ENCODE measurements around the gene HBP1. TPM values are rescaled to one million over a fixed set of nuclear protein-coding genes. Genes with fewer than 3 reads are reported as not detected.

HBP1 gene
- total and polyA plus RNA-seq, 2 experiments from 2014 or later: 36.0 to 52.8 TPM

DNA sequence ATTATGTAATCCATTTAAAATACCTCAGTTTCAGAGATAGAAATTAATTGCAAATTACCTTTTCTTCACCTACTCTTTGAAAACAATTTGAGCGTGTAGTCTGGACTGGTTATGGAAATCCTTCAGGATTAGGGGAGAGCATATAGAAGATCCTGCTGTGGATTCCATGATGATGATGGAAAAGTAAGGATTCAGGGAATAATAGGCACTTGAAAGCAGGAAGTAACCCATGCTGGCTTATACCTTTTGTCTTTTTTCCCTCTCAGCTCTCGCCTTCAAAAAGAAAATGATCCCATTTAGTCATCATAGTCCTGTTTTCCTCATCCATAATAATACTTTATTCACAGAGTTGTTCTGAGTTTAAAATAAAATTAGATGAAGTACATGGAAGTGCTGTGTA lies 4.4 kb downstream of the HBP1 start (continued):
- TF ChIP-seq, protein P1, sequence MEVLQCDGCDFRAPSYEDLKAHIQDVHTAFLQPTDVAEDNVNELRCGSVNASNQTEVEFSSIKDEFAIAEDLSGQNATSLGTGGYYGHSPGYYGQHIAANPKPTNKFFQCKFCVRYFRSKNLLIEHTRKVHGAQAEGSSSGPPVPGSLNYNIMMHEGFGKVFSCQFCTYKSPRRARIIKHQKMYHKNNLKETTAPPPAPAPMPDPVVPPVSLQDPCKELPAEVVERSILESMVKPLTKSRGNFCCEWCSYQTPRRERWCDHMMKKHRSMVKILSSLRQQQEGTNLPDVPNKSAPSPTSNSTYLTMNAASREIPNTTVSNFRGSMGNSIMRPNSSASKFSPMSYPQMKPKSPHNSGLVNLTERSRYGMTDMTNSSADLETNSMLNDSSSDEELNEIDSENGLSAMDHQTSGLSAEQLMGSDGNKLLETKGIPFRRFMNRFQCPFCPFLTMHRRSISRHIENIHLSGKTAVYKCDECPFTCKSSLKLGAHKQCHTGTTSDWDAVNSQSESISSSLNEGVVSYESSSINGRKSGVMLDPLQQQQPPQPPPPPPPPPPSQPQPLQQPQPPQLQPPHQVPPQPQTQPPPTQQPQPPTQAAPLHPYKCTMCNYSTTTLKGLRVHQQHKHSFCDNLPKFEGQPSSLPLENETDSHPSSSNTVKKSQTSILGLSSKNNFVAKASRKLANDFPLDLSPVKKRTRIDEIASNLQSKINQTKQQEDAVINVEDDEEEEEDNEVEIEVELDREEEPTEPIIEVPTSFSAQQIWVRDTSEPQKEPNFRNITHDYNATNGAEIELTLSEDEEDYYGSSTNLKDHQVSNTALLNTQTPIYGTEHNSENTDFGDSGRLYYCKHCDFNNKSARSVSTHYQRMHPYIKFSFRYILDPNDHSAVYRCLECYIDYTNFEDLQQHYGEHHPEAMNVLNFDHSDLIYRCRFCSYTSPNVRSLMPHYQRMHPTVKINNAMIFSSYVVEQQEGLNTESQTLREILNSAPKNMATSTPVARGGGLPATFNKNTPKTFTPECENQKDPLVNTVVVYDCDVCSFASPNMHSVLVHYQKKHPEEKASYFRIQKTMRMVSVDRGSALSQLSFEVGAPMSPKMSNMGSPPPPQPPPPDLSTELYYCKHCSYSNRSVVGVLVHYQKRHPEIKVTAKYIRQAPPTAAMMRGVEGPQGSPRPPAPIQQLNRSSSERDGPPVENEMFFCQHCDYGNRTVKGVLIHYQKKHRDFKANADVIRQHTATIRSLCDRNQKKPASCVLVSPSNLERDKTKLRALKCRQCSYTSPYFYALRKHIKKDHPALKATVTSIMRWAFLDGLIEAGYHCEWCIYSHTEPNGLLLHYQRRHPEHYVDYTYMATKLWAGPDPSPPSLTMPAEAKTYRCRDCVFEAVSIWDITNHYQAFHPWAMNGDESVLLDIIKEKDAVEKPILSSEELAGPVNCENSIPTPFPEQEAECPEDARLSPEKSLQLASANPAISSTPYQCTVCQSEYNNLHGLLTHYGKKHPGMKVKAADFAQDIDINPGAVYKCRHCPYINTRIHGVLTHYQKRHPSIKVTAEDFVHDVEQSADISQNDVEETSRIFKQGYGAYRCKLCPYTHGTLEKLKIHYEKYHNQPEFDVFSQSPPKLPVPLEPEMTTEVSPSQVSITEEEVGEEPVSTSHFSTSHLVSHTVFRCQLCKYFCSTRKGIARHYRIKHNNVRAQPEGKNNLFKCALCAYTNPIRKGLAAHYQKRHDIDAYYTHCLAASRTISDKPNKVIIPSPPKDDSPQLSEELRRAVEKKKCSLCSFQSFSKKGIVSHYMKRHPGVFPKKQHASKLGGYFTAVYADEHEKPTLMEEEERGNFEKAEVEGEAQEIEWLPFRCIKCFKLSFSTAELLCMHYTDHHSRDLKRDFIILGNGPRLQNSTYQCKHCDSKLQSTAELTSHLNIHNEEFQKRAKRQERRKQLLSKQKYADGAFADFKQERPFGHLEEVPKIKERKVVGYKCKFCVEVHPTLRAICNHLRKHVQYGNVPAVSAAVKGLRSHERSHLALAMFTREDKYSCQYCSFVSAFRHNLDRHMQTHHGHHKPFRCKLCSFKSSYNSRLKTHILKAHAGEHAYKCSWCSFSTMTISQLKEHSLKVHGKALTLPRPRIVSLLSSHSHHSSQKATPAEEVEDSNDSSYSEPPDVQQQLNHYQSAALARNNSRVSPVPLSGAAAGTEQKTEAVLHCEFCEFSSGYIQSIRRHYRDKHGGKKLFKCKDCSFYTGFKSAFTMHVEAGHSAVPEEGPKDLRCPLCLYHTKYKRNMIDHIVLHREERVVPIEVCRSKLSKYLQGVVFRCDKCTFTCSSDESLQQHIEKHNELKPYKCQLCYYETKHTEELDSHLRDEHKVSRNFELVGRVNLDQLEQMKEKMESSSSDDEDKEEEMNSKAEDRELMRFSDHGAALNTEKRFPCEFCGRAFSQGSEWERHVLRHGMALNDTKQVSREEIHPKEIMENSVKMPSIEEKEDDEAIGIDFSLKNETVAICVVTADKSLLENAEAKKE (CRISPR knock-in tag; IDR thresholded peaks at IDR 0.05): no peak
- TF ChIP-seq STAT1 (IDR thresholded peaks at IDR 0.05; ENCODE audit: unreplicated experiment) (no peak), NANOG (IDR thresholded peaks at IDR 0.05; ENCODE audit: borderline replicate concordance) (no peak), EZH2 (IDR thresholded peaks at IDR 0.05; ENCODE audit: low read depth, unreplicated experiment) (no peak), POLR2AphosphoS5 (IDR thresholded peaks at IDR 0.05; ENCODE audit: low read depth) (no peak)
- TF ChIP-seq, protein P2, sequence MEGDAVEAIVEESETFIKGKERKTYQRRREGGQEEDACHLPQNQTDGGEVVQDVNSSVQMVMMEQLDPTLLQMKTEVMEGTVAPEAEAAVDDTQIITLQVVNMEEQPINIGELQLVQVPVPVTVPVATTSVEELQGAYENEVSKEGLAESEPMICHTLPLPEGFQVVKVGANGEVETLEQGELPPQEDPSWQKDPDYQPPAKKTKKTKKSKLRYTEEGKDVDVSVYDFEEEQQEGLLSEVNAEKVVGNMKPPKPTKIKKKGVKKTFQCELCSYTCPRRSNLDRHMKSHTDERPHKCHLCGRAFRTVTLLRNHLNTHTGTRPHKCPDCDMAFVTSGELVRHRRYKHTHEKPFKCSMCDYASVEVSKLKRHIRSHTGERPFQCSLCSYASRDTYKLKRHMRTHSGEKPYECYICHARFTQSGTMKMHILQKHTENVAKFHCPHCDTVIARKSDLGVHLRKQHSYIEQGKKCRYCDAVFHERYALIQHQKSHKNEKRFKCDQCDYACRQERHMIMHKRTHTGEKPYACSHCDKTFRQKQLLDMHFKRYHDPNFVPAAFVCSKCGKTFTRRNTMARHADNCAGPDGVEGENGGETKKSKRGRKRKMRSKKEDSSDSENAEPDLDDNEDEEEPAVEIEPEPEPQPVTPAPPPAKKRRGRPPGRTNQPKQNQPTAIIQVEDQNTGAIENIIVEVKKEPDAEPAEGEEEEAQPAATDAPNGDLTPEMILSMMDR (conservative IDR thresholded peaks at IDR 0.05; ENCODE audit: low read depth in 2 of 2): no peak

DNA sequence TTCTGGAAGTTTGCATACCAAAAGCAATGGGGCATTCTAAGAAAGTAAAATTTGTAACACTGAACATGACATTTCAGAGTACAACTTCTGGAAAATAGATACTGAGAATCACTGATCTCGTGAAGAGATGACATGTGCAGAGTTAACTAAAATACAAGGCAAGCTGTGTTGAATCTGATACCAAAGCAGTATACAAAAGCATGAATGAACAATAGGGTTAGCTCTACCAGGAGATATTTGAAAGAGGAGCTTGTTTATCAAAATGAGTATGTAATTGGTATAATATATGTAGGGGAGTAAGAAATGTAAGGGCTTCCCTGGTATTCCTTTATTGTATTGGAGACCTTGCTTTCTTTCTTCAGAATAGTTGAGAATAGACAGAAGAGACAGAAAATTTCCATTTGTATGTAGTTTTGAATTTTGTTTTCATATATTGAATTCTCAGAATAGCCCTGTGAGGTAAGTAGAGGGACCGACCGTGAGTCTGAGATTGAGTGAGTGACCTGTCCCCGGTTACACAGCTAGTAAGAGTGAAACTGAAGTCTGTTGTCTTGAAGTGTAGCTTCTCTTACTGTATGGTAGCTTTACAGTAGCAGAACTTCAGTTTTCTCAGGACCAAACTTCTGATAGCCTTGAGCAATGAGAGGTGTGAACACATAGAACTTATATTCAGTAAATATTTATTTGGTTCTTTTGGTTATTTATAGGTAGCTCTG lies 5.0 kb downstream of the HBP1 start:
- peak overlapping the region; percentile 69 for H3K27ac Mint-ChIP-seq
- Histone ChIP-seq H3K9me2 (ENCODE audit: insufficient read depth) (no peaks in the 10 kb centered on the region), H3K4me3 (peak overlapping the region; percentile 11; the same call in 1 of the 2 replicates), H3F3A (replicated peaks; ENCODE audit: low read depth) (no peaks in the 10 kb centered on the region), H3K27ac (ENCODE audit: low read depth) (peak overlapping the region; percentile 11), H4K20me1 (replicated peaks; ENCODE audit: insufficient read depth) (no peaks in the 10 kb centered on the region), H2AFZ (no peak overlapping the region), H3K79me2 (replicated peaks; ENCODE audit: insufficient read depth) (peaks cover 83% of the 10 kb centered on the region), H3K27me3 (ENCODE audit: insufficient read depth) (no peaks in the 10 kb centered on the region), H3K4me2 (peak overlapping the region; percentile 40), H3K4me1 (ENCODE audit: insufficient read depth) (peaks cover 18% of the 10 kb centered on the region), H3K36me3 (ENCODE audit: insufficient read depth) (no peaks in the 10 kb centered on the region)
- H3K36me3 Mint-ChIP-seq (ENCODE audit: low read depth): peaks cover 3% of the 10 kb centered on the region; the same call in 2 of the 3 replicates
- DNase-seq (ENCODE audit: low spot score) (no peak), ATAC-seq (no peak)
- peak overlapping the region; percentile 4; the same call in 1 of the 3 replicates for H3K4me3 Mint-ChIP-seq
- H3K9me3 Mint-ChIP-seq: no peaks in the 10 kb centered on the region
- peaks cover 2% of the 10 kb centered on the region for H3K27me3 Mint-ChIP-seq (ENCODE audit: insufficient read depth, low read depth, poor library complexity)
- peaks cover 23% of the 10 kb centered on the region for H3K4me1 Mint-ChIP-seq
- TF ChIP-seq EZH2phosphoT487 (IDR thresholded peaks at IDR 0.05; ENCODE audit: unreplicated experiment) (no peak), ZNF114 (CRISPR knock-in tag; IDR thresholded peaks at IDR 0.05) (no peak), STAT1 (IDR thresholded peaks at IDR 0.05; ENCODE audit: unreplicated experiment) (no peak), JUNB (IDR thresholded peaks at IDR 0.05; ENCODE audit: unreplicated experiment) (no peak)
- TF ChIP-seq, protein P3, sequence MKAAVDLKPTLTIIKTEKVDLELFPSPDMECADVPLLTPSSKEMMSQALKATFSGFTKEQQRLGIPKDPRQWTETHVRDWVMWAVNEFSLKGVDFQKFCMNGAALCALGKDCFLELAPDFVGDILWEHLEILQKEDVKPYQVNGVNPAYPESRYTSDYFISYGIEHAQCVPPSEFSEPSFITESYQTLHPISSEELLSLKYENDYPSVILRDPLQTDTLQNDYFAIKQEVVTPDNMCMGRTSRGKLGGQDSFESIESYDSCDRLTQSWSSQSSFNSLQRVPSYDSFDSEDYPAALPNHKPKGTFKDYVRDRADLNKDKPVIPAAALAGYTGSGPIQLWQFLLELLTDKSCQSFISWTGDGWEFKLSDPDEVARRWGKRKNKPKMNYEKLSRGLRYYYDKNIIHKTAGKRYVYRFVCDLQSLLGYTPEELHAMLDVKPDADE (IDR thresholded peaks at IDR 0.05): no peak
